Stimulated activated CD8-positive, alpha-beta memory T cell treated with anti-CD3 and anti-CD28 coated beads, Interleukin-12 subunit alpha, Interleukin-12 subunit beta, amount 100 ng/mL, for 24 hours (primary cell): ENCODE data around the gene FAM167B.
"Not testable (repeated sequence)": the region's sequence is repeated elsewhere in the genome, so short reads cannot be mapped to it uniquely, and the experiment has no call there.

Experiments used
- DNase-seq: peaks from one replicate; pipeline ENCODE4 v3.0.0-alpha.2; 2020; ENCODE audit errors: extremely low read depth

Gene FAM167B

DNA sequence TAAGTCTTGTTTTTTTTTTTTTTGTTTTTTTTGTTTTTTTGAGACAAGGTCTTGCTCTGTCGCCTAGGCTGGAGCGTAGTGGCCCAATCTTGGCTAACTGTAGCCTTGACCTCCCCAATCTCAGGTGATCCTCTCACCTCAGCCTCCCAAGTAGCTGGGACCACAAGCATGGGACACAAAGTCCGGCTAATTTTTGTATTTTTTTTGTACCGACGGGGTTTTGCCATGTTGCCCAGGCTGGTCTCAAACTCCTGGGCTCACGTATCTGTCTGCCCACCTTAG lies 10.1 kb downstream of the FAM167B start:
- no peak for DNase-seq

DNA sequence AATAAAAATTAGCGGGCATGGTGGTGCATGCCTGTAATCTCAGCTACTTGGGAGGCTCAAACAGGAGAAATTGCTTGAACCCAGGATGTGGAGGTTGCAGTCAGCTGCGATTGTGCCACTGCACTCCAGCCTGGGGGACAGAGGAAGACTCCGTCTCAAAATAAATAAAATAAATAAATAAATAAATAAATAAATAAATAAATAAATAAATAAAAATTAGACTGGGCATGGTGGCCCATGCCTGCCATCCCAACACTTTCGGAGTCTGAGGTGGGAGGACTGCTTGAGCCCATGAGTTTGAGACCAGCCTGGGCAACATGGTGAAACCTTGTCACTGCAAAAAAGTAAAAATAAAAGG lies 16.2 kb downstream of the FAM167B start:
- not testable (repeated sequence) for DNase-seq

DNA sequence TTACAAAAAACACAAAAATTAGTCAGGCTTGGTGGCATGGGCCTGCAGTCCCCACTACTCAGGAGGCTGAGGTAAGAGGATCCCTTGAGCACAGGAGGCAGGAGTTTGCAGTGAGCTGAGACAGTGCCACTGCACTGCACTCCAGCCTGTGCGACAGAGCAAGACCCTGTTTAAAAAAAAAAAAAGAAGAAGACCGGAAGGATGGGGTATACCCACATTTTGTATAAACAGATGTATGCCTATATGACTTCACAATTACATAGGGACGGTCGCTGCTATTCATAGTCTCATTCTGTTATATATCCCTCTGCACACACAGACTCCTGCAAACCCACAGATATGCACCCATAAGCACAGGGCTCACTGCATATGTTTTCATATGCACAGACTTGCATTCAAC lies 16.7 kb downstream of the FAM167B start:
- no peak for DNase-seq

DNA sequence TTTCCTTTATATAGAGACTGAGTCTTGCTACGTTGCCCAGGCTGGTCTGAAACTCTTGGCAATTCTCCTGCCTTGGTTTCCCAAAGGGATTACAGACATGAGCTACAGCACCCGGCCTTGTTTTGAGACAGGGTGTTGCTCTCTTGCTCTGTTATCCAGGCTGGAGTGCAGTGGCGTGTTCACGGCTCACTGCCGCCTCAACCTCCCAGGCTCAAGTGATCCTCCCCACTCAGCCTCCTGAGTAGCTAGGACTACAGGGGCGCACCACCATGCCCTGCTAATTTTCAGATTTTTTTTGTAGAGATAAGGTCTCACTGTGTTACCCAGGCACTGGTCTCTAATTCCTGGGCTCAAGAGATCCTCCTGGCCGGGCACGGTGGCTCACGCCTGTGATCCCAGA lies 18.8 kb downstream of the FAM167B start:
- DNase-seq: no peak

DNA sequence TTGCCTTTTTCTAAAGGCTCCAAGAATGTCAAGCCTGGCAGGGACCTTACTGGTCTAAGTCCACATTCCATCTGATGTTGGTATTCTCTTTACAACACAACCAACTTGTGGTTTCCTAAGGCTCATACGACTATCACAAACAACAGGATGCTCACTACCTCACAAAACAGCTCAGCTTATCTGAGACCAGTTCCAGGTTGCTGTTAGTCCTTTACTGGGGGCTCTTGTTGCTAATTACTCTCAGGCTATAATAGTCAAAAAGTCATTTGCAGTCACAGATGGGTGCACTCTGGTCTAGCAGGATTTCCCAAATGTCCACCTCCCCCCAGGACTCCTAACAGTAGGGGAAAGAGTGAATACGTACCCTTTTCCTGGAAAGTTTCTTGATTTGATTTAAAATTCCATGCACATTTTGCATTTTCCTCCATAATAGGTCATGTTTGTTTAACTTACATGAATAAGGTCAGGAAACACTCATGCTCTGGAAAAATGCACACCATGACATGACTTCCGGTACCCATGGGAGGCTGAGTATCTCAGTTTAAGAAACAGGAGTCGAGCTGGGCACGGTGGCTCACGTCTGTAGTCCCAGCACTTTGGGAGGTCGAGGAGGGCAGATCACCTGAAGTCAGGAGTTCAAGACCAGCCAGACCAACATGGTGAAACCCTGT lies 20.0 kb downstream of the FAM167B start:
- DNase-seq: no peak

DNA sequence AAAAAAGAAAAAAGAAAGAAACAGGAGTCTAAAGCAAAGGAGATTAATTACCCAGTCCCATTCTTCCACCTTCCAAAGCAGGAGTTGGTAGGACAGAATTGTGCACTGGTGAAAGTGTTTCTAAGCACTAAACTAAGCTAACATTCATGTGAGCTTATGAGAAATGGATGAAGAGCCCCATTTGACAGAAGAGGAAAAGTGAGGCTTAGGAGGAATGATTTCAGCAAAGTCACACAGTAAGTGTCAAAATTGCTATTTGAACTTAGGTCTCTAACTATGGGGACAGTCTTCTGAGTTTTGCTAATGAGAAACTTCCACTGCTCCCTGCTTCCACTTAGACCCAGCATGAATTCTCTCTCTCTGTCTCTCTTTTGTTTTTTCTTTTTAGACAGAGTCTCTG lies 22.7 kb downstream of the FAM167B start:
- DNase-seq: no peak

DNA sequence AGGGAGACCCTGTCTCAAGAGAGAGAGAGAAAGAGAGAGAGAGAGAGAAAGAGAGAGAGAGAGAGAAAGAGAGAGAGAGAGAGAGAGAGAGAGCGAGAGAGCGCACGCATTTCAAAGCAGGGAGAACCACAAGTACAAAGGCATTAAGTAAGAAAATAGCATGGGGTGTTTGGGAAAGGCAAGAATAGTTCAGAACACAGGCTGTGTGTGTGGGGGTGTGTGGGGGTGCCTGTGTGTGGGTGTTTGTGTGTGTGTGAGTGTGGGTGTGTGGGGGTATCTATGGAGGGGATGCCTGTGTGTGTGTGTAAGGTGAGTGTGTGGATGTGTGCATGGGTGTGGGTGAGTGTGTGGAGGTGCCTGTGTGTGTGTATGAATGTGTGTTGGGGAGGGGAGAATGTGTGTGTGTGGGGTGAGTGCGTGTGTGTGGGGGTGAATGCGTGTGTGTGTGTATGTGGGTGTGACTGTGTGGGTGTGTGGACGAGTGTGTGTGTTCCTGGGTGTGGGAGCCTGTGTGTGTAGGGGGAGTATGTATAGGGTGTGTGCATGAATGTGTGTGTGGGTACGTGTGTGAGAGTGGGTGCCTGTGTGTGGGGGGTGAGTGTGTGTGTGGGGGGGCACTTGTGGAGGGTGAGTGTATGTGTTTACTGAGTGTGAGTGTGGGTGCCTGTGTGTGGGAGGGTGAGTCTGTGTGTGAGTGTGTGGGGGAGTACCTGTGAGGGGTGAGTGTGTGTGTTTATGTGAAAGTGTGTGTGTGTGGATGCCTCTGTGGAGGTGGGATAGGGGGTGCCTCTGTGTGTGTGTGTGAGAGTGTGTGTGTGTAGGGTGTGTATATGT lies 25.8 kb downstream of the FAM167B start:
- DNase-seq: no peak

DNA sequence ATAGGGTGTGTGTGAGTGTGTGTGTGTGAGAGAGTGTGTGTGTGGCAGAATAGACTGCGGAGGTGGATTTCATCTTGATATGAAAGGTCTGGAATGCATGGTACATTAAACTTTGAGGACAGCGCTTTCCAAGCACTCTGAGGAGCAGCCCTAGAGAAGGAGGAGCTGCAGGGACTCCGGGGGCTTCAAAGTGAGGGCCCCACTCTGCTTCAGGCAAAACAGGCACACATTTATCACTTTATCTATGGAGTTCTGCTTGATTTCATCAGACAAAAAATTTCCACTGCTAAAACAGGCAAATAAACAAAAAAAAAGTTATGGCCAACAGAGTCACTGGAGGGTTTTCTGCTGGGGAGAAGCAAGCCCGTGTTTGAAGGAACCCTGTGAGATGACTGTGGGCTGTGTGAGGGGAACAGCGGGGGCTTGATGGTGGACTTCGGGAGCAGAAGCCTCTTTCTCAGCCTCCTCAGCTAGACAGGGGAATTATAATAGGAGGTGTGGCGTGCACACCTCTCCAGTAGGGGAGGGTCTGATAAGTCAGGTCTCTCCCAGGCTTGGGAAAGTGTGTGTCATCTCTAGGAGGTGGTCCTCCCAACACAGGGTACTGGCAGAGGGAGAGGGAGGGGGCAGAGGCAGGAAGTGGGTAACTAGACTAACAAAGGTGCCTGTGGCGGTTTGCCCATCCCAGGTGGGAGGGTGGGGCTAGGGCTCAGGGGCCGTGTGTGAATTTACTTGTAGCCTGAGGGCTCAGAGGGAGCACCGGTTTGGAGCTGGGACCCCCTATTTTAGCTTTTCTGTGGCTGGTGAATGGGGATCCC lies 26.6 kb downstream of the FAM167B start:
- DNase-seq: peak; percentile 69

DNA sequence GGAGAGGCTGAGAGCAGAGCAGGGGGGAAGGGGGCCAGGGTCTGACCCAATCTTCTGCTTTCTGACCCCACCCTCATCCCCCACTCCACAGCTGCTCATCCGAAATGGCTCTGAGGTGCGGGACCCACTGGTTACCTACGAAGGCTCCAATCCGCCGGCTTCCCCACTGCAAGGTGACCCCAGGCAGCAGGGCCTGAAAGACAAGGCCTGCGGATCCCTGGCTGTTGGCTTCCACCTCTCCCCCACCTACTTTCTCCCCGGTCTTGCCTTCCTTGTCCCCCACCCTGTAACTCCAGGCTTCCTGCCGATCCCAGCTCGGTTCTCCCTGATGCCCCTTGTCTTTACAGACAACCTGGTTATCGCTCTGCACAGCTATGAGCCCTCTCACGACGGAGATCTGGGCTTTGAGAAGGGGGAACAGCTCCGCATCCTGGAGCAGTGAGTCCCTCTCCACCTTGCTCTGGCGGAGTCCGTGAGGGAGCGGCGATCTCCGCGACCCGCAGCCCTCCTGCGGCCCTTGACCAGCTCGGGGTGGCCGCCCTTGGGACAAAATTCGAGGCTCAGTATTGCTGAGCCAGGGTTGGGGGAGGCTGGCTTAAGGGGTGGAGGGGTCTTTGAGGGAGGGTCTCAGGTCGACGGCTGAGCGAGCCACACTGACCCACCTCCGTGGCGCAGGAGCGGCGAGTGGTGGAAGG lies 27.8 kb downstream of the FAM167B start:
- no peak for DNase-seq

DNA sequence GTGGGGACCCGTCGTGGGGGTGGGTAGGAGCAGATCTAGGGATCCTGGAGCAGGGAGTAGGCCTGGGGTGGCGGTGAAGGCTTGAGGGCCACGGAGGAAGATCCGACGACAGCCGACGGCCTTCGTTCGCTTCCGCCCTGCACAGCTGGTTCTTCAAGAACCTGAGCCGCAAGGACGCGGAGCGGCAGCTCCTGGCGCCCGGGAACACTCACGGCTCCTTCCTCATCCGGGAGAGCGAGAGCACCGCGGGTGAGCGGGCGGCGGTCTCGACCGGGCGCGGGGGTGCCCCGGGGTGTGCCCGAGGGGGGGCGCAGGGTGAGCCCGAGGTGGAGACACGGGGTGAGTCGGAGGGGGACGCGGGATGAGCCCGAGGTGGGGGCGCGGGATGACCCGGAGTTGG lies 28.4 kb downstream of the FAM167B start:
- no peak for DNase-seq

DNA sequence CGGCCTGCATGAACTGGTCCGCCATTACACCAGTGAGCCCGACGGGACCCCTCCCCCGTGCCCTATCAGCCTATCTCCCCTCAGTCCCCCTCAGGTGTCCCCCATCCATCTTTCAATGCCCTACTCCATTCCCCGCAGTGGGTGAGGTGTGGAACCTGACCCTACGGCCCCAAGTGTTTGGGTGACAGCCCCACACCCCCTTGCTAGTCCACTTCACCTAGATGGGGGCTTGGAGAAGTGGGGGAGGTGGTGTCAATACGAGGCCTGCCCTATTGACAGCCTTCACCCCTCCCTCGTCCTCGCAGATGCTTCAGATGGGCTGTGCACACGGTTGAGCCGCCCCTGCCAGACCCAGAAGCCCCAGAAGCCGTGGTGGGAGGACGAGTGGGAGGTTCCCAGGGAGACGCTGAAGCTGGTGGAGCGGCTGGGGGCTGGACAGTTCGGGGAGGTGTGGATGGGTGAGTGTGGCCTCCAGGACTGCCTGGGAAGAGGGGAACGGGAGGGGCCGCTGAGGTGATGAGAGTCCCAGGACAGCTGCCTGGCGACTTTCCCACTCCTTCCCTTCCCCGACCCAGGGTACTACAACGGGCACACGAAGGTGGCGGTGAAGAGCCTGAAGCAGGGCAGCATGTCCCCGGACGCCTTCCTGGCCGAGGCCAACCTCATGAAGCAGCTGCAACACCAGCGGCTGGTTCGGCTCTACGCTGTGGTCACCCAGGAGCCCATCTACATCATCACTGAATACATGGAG lies 29.2 kb downstream of the FAM167B start:
- DNase-seq: no peak

DNA sequence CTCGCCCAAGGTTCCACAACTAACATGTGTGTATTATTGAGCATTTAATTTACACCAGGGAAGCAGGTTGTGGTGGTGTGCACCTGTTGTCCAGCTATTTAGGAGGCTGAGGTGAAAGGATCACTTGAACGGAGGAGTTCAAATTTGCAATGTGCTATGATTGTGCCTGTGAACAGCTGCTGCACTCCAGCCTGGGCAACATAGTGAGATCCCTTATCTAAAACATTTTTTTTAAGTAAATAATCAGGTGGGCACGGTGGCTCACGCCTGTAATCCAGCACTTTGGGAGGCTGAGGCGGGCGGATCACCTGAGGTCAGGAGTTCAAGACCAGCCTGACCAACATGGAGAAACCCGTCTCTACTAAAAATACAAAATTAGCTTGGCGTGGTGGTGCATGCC lies 37.8 kb downstream of the FAM167B start:
- DNase-seq: not testable (repeated sequence)

DNA sequence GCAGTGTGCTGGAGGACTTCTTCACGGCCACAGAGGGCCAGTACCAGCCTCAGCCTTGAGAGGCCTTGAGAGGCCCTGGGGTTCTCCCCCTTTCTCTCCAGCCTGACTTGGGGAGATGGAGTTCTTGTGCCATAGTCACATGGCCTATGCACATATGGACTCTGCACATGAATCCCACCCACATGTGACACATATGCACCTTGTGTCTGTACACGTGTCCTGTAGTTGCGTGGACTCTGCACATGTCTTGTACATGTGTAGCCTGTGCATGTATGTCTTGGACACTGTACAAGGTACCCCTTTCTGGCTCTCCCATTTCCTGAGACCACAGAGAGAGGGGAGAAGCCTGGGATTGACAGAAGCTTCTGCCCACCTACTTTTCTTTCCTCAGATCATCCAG lies 38.6 kb downstream of the FAM167B start:
- DNase-seq: no peak

DNA sequence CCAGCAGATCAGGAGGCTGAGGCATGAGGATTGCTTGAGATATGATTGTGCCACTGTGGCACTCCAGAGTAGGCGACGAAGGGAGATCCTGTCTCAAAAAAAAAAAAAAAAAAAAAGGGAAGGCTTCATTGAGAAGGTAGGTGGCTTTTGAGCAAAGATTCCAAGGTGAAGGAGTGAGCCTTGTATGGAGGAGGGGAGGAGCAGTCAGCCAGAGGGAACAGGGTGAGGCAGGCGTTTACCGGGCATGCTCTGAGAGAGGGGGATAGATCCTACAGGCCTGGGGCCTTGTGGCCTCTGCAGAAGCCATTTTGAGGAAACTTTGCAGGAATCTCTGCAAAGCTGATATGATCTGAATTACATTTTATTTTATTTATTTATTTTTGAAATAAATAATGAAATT lies 39.7 kb downstream of the FAM167B start:
- no peak for DNase-seq

DNA sequence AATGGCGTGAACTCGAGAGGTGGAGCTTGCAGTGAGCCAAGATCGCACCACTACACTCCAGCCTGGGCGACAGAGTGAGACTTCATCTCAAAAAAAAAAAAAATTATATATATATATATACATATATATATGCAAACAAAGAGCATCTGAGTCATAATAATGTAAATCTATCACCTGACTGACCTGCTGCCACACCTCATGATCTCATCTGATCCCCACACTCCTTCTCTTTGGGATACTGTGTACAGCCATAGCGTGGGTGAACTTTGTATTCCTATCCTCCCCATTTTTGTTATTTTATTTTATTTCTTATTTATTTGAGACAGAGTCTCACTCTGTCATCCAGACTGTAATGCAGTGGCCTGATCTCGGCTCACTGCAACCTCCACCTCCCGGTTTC lies 42.2 kb downstream of the FAM167B start:
- no peak for DNase-seq

DNA sequence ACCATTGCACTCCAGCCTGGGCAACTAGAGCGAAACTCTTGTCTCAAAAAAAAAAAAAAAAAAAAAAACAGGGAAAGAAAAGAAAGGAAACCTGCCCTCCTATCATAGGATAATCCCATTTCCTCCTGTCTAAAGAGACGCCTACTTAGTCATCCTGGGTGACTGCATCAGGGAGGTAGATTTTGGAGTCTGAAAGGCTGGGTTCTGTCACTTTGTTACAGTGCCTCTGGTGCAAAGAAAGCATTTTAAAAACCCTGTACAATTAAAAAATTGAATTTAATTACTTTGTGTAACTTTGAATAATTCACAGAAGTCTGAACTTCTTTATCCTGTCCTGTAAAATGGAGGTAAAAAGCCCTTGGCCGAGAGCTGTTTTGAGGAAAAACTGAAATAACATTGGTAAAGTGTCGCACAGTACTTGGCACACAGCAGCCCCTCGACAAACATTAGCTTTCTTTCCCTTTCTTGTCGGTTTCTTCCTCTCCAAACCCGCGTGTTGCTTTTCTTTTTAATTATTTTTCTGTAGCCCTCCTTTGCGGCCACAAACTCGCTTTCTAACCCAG lies 44.2 kb downstream of the FAM167B start:
- DNase-seq: no peak

DNA sequence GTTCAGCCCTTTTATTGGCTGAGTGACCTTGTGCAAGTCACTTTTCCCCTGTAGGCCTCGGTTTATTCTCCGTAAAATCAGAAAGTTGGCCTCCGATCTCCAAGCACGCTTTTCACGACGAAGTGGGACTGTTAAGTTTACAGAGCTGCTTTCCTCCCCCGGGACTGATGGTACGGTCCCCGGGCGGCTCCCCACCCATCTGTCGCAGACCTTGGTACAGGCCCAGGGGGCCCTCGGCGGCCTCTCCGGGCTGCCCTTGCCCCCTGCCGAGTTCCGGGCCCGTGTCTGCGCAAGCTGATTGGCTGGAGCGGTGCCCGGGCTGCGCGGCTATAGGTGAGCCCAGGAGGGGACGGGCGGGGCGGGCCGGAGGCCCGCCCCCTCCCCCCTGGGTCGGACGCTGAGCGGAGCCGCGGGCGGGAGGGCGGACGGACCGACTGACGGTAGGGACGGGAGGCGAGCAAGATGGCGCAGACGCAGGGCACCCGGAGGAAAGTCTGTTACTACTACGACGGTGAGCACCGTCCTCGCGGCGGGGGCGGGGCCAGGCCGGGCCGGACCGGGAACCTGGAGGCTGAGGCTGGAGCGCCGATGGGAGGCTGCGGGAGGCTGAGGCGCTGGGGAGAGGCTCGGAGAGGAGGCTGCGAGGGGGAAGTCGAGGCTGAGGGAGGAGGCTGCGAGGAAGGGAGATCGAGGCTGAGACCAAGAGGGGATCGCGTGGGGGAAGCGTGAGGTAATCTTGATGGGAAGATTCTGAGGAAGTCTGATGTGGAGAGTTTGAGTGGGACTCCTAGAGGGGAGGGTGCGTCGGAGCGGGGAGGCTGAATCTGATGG lies 44.9 kb downstream of the FAM167B start, which contains the start of gene HDAC1:
HDAC1 (plus strand) TSS at position 376 of the 831 bp plus-strand sequence; CDS start at position 463, 87 bp downstream.
- DNase-seq: peak; percentile 90

DNA sequence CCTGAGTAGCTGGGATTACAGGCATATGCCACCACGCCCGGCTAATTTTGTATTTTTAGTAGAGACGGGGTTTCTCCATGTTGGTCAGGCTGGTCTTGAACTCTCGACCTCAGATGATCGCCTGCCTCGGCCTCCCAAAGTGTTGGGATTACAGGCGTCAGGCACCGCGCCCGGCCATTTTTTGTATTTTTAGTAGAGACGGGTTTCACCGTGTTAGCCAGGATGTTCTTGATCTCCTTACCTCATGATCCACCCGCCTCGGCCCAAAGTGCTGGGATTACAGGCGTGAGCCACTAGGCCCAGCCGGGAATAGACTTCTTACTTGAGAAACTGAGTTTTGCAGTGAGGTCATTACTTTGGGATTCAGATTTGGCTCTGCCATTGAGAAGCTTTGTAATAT lies 51.2 kb downstream of the FAM167B start:
- DNase-seq: not testable (repeated sequence)
